Endodermal cell (in vitro differentiated cells): Measurements from ENCODE around the gene MIOS. TPM values are rescaled to one million over a fixed set of nuclear protein-coding genes. Genes with fewer than 3 reads are reported as not detected.

ENCODE experiments used
- DNase-seq: peaks from one replicate; pipeline ENCODE4 v3.0.0-alpha.2; 2017
- H3K27ac ChIP-seq: 2 replicates; pipeline ENCODE4 v1.5.1; 2013; ENCODE audit warnings: mild to moderate bottlenecking, low read depth, low read length, moderate library complexity
- H3K27me3 ChIP-seq: 2 replicates; pipeline ENCODE4 v1.6.1; 2013; ENCODE audit warnings: mild to moderate bottlenecking, low read length, moderate library complexity; ENCODE audit not compliant: insufficient read depth, control insufficient read depth, poor library complexity, severe bottlenecking
- H3K36me3 ChIP-seq: 2 replicates; pipeline ENCODE4 v1.7.0; 2013; ENCODE audit warnings: mild to moderate bottlenecking, low read length, moderate library complexity; ENCODE audit not compliant: control insufficient read depth, insufficient read depth
- H3K4me1 ChIP-seq: one replicate; pipeline ENCODE4 v1.7.0; 2013; ENCODE audit warnings: low read length; ENCODE audit not compliant: control insufficient read depth, insufficient read depth
- H3K4me3 ChIP-seq: 2 replicates; pipeline ENCODE4 v1.5.1; 2013; ENCODE audit warnings: mild to moderate bottlenecking, low read length, moderate library complexity
- H3K9ac ChIP-seq: 2 replicates; pipeline ENCODE4 v1.6.1; 2013; ENCODE audit warnings: mild to moderate bottlenecking, low read length, moderate library complexity; ENCODE audit not compliant: poor library complexity, severe bottlenecking; ENCODE audit errors: extremely low read depth
- H3K9me3 ChIP-seq: 2 replicates; pipeline ENCODE4 v1.6.1; 2013; ENCODE audit warnings: mild to moderate bottlenecking, low read length, moderate library complexity; ENCODE audit not compliant: control insufficient read depth
- H3K27ac Mint-ChIP-seq: 2 replicates; pipeline ENCODE4 v1.8.0; 2020; ENCODE audit warnings: mixed read lengths
- H3K27me3 Mint-ChIP-seq: 2 replicates; pipeline ENCODE4 v1.8.0; 2021; ENCODE audit warnings: mild to moderate bottlenecking, mixed read lengths; ENCODE audit not compliant: insufficient read depth
- H3K36me3 Mint-ChIP-seq: 2 replicates; pipeline ENCODE4 v1.8.0; 2020; ENCODE audit warnings: low read depth, mixed read lengths
- H3K4me1 Mint-ChIP-seq: 2 replicates; pipeline ENCODE4 v1.8.0; 2020; ENCODE audit warnings: mixed read lengths
- H3K4me3 Mint-ChIP-seq: 2 replicates; pipeline ENCODE4 v1.8.0; 2020; ENCODE audit warnings: mild to moderate bottlenecking, moderate library complexity, mixed read lengths
- H3K9me3 Mint-ChIP-seq: 2 replicates; pipeline ENCODE4 v1.8.0; 2020; ENCODE audit warnings: mild to moderate bottlenecking, mixed read lengths
- WGBS, 2 experiments: methylation state at CpG; one replicate each; pipeline versions ENCODE4 v1.1.5 to v1.1.7; 2013; ENCODE audit warnings: missing lambda C conversion rate in 2 of 2, mixed read lengths in 1 of 2; ENCODE audit not compliant: insufficient coverage in 1 of 2, insufficient read length in 1 of 2; 5-methylcytosine and 5-hydroxymethylcytosine counted together
- total RNA-seq, 2 donors: library from RNA; stranded (reverse); fragmentation: NEBNext Ultra II Directional in 1 of 2; extraction: Animal tissue kit (Norgen Biotek cat#: 25700) in 1 of 2; gene quantifications; 2 replicates in 1 of 2; 3 replicates in 1 of 2; pipeline ENCODE4 v1.2.1, GENCODE V29; 2021
- TF ChIP-seq, protein P1 (sequence below): fragments of 200-600 bp; sonication (generic); conservative IDR thresholded peaks from 2 replicates; pipeline ENCODE4 v1.5.0; 2021; ENCODE audit warnings: antibody characterized with exemption, mild to moderate bottlenecking

The MIOS gene
- total RNA-seq, 2 donors from 2014 or later, result 53.3 to 55.8 TPM

- H3K27ac Mint-ChIP-seq, result no peak overlapping the region
Measured at GRCh38 chr7:7647495-7648036, 80.9 kb downstream of the MIOS start.

GRCh38 chr7:7650682-7651206 is 84.1 kb downstream of the MIOS start:
- Histone ChIP-seq H3K4me3 (no peak overlapping the region), H3K27me3 (no peaks in the 10 kb centered on the region), H3K9me3 (peaks cover 6% of the 10 kb centered on the region), H3K9ac (no peak overlapping the region), H3K4me1 (no peaks in the 10 kb centered on the region), H3K36me3 (no peaks in the 10 kb centered on the region), H3K27ac (no peak overlapping the region)
- Mint-ChIP-seq H3K4me3 (no peak overlapping the region), H3K27me3 (no peaks in the 10 kb centered on the region), H3K27ac (no peak overlapping the region), H3K36me3 (peaks cover 11% of the 10 kb centered on the region), H3K9me3 (peaks cover 11% of the 10 kb centered on the region), H3K4me1 (peaks cover 24% of the 10 kb centered on the region)
- TF ChIP-seq, protein P1, sequence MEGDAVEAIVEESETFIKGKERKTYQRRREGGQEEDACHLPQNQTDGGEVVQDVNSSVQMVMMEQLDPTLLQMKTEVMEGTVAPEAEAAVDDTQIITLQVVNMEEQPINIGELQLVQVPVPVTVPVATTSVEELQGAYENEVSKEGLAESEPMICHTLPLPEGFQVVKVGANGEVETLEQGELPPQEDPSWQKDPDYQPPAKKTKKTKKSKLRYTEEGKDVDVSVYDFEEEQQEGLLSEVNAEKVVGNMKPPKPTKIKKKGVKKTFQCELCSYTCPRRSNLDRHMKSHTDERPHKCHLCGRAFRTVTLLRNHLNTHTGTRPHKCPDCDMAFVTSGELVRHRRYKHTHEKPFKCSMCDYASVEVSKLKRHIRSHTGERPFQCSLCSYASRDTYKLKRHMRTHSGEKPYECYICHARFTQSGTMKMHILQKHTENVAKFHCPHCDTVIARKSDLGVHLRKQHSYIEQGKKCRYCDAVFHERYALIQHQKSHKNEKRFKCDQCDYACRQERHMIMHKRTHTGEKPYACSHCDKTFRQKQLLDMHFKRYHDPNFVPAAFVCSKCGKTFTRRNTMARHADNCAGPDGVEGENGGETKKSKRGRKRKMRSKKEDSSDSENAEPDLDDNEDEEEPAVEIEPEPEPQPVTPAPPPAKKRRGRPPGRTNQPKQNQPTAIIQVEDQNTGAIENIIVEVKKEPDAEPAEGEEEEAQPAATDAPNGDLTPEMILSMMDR, result no peak
- DNase-seq, result no peak
- 96% methylated on average over 2 of the region's 2 CpGs for WGBS, 2 experiments

More at GRCh38 chr7:7647495-7648036, 80.9 kb downstream of the MIOS start:
- no peak overlapping the region for H3K27ac ChIP-seq
- Mint-ChIP-seq H3K36me3 (peaks cover 24% of the 10 kb centered on the region), H3K9me3 (peaks cover 13% of the 10 kb centered on the region), H3K4me1 (peaks cover 13% of the 10 kb centered on the region), H3K27me3 (no peaks in the 10 kb centered on the region), H3K4me3 (no peak overlapping the region)
- TF ChIP-seq, protein P1, result no peak
- no peak overlapping the region for H3K4me3 ChIP-seq
- no peaks in the 10 kb centered on the region for H3K27me3 ChIP-seq
- no peaks in the 10 kb centered on the region for H3K36me3 ChIP-seq
- H3K4me1 ChIP-seq, result no peaks in the 10 kb centered on the region
- no peak overlapping the region for H3K9ac ChIP-seq
- WGBS, 2 experiments, result 80 to 91% methylated on average over 3 to 4 of the region's 6 CpGs
- H3K9me3 ChIP-seq, result peaks cover 6% of the 10 kb centered on the region
- no peak for DNase-seq

DNA sequence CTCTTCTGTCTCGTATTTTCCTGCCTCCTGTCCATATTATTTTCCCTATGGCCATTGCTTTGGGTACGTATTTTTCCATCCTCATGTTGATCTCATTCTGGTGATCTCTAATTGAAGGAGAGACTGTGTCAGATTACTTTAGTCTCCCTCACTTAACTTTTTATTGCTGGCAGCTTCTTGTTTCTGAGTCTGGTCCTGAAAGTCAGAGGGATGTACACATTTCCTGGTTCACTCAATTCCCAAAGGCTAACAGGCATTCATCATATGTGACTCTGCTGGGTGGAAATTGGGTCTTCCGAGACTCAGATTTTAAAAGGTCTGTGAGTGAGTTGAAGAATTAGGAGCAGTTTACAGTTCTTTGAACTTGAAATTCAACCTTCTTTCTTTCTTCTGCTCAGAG is 84.8 kb downstream of the MIOS start:
- H3K27ac ChIP-seq, result no peak overlapping the region
- H3K27me3 ChIP-seq, result no peaks in the 10 kb centered on the region
- no peak overlapping the region for H3K4me3 ChIP-seq
- H3K9me3 Mint-ChIP-seq, result peaks cover 8% of the 10 kb centered on the region
- no peak overlapping the region for H3K9ac ChIP-seq
- DNase-seq, result no peak
- peaks cover 6% of the 10 kb centered on the region for H3K9me3 ChIP-seq
- H3K36me3 ChIP-seq, result no peaks in the 10 kb centered on the region
- peaks cover 7% of the 10 kb centered on the region for H3K36me3 Mint-ChIP-seq
- no peaks in the 10 kb centered on the region for H3K27me3 Mint-ChIP-seq
- WGBS, 2 experiments, result 50 to 66% methylated on average over 2 to 3 of the region's 3 CpGs
- H3K4me3 Mint-ChIP-seq, result no peak overlapping the region
- no peak overlapping the region for H3K27ac Mint-ChIP-seq
- TF ChIP-seq, protein P1, result no peak
- H3K4me1 Mint-ChIP-seq, result peaks cover 24% of the 10 kb centered on the region
- H3K4me1 ChIP-seq, result no peaks in the 10 kb centered on the region
